Tibial artery (tissue), 4 donors: ENCODE results near the gene FRMD4A.

Source experiments
- DNase-seq, 2 donors: peaks; one replicate each; pipeline ENCODE4 v3.0.0-alpha.2; 2019
- H3K27ac ChIP-seq, 2 donors: fragments of 200-600 bp; sonication (generic) in 1 of 2; 1 replicate in 1 of 2; 2 replicates in 1 of 2; pipeline ENCODE4 v1.5.1; 2018 to 2019; ENCODE audit warnings: mild to moderate bottlenecking in 1 of 2
- H3K27me3 ChIP-seq, 2 donors: fragments of 200-600 bp; sonication (generic) in 1 of 2; one replicate each; pipeline versions ENCODE4 v1.5.1 to v1.6.0; 2016 to 2019
- H3K36me3 ChIP-seq, 3 donors: fragments of 200-600 bp; sonication (generic) in 2 of 3; one replicate each; pipeline ENCODE4 v1.5.1; 2016 to 2019; ENCODE audit warnings: mild to moderate bottlenecking in 2 of 3
- H3K4me1 ChIP-seq, 4 donors: fragments of 200-600 bp; sonication (generic) in 2 of 4; 1 replicate in 3 of 4; 2 replicates in 1 of 4; pipeline ENCODE4 v1.5.1; 2016 to 2019
- H3K4me3 ChIP-seq, 2 donors: fragments of 200-600 bp; sonication (generic) in 1 of 2; 1 replicate in 1 of 2; 2 replicates in 1 of 2; pipeline ENCODE4 v1.5.1; 2018 to 2019; ENCODE audit warnings: mild to moderate bottlenecking in 2 of 2
- H3K9me3 ChIP-seq, 3 donors: fragments of 200-600 bp; sonication (generic) in 1 of 3; one replicate each; pipeline ENCODE4 v1.5.1; 2016 to 2019
- intact Hi-C: fragments of 100-400 bp; cut with DNase I; formaldehyde crosslinking; loops from one replicate; pipeline ENCODE4 v1.15.0; 2023; ENCODE audit warnings: low total_unique reads
- TF ChIP-seq, protein P1 (sequence below), 2 experiments: fragments of 200-600 bp in 1 of 2; fragments of 450-650 bp in 1 of 2; IDR thresholded peaks; one replicate each; pipeline ENCODE4 v1.5.1; 2017 to 2019; ENCODE audit warnings: antibody characterized with exemption in 2 of 2, mild to moderate bottlenecking in 1 of 2, moderate library complexity in 1 of 2

Gene FRMD4A

GRCh38 chr10:13608246-13608853 lies 722.4 kb downstream of the FRMD4A start:
- intact Hi-C loops = no loop called here
- Histone ChIP-seq H3K4me3 (no peak overlapping the region), H3K9me3 (no peaks in the 10 kb centered on the region), H3K27ac (no peak overlapping the region), H3K4me1 (no peaks in the 10 kb centered on the region), H3K27me3 (no peaks in the 10 kb centered on the region), H3K36me3 (peaks cover 35 to 66% (median 55%) of the 10 kb centered on the region in 3 donors)
- TF ChIP-seq, protein P1, sequence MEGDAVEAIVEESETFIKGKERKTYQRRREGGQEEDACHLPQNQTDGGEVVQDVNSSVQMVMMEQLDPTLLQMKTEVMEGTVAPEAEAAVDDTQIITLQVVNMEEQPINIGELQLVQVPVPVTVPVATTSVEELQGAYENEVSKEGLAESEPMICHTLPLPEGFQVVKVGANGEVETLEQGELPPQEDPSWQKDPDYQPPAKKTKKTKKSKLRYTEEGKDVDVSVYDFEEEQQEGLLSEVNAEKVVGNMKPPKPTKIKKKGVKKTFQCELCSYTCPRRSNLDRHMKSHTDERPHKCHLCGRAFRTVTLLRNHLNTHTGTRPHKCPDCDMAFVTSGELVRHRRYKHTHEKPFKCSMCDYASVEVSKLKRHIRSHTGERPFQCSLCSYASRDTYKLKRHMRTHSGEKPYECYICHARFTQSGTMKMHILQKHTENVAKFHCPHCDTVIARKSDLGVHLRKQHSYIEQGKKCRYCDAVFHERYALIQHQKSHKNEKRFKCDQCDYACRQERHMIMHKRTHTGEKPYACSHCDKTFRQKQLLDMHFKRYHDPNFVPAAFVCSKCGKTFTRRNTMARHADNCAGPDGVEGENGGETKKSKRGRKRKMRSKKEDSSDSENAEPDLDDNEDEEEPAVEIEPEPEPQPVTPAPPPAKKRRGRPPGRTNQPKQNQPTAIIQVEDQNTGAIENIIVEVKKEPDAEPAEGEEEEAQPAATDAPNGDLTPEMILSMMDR (IDR thresholded peaks at IDR 0.05) = no peak
- DNase-seq = no peak

DNA sequence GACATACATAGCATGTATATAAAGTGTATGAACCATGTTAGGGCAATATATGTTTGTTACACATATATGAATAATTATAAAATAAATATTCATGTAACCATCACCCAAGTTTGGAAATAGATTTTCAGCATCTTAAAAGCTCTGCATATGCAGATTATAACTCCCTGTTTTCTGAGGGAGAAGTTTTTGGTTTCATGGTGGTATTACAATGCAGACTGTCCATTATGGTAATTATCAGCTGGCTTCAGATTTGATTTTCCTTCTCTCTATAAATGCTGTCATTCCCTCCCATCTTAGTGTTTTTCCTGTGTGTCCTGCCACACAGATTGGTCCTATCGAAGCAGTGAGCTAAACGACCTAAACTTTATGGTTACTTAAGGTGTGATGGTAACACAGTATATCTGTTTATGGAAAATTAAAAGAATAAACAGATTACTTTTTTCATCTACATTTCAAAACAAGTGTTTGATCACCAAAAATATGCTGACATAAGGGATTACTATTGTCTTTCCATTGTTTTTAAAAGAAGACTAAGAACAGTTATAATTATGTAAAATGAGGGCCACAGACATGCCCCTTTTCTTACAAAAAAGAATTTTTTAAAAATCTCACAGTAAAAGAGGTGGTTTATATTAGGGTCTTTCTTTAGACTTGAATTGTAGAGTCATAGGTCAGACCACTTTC lies 726.2 kb downstream of the FRMD4A start:
- no peaks in the 10 kb centered on the region for H3K9me3 ChIP-seq
- H3K27me3 ChIP-seq = no peaks in the 10 kb centered on the region
- TF ChIP-seq, protein P1 (IDR thresholded peaks at IDR 0.05) = no peak
- no peak for DNase-seq
- H3K27ac ChIP-seq = no peak overlapping the region
- H3K36me3 ChIP-seq = peaks cover 26 to 73% (median 30%) of the 10 kb centered on the region in 3 donors
- intact Hi-C loops = no loop called here
- H3K4me1 ChIP-seq = no peaks in the 10 kb centered on the region
- H3K4me3 ChIP-seq = no peak overlapping the region

DNA sequence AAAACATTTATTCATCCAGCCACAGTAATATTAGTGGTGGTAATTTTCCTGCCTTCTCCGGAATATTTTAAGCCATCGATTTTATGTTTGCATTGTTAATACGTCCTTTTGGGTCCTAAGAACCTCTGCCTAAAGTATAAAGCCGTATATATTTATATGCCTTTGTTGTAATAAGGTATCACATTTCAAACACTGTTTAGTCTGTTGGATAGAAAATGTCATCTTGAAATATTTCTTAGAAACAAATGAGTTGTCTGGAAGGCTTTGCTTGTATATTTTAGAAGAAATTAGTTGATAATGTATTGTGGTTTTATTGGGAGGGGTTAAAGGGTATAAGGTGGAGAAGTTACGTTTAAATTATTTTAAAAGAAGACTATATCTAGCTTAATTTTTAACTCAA lies 732.8 kb downstream of the FRMD4A start:
- Histone ChIP-seq H3K36me3 (peaks cover 11 to 33% (median 21%) of the 10 kb centered on the region in 3 donors), H3K27ac (no peak overlapping the region)
- no peak for DNase-seq

GRCh38 chr10:13594641-13595040 lies 736.1 kb downstream of the FRMD4A start:
- TF ChIP-seq, protein P1 (IDR thresholded peaks at IDR 0.05) = no peak
- Histone ChIP-seq H3K9me3 (no peaks in the 10 kb centered on the region), H3K4me3 (no peak overlapping the region), H3K27me3 (no peaks in the 10 kb centered on the region), H3K27ac (no peak overlapping the region), H3K4me1 (no peaks in the 10 kb centered on the region), H3K36me3 (peaks cover 1 to 22% (median 12%) of the 10 kb centered on the region in 3 donors)
- DNase-seq = no peak
- intact Hi-C loops = no loop called here

More for the DNA sequence above, 732.8 kb downstream of the FRMD4A start:
- H3K4me3 ChIP-seq = no peak overlapping the region
- intact Hi-C loops = no loop called here
- H3K4me1 ChIP-seq = no peaks in the 10 kb centered on the region
- no peaks in the 10 kb centered on the region for H3K9me3 ChIP-seq
- H3K27me3 ChIP-seq = no peaks in the 10 kb centered on the region
- TF ChIP-seq, protein P1 (IDR thresholded peaks at IDR 0.05) = no peak
